Vagina (tissue), 2 donors: Measurements from ENCODE around the gene WWOX. TPM values are rescaled to one million over a fixed set of nuclear protein-coding genes. Genes with fewer than 3 reads are reported as not detected.

Experiments used
- DNase-seq, 2 donors: peaks; one replicate each; pipeline ENCODE4 v3.0.0-alpha.2; 2017; ENCODE audit errors: extremely low spot score in 2 of 2
- H3K27ac ChIP-seq: fragments of 200-600 bp; sonication (generic); one replicate; pipeline ENCODE4 v1.5.1; 2019
- H3K27me3 ChIP-seq: fragments of 200-600 bp; sonication (generic); one replicate; pipeline ENCODE4 v1.5.1; 2019
- H3K36me3 ChIP-seq, 2 donors: fragments of 200-600 bp; sonication (generic); one replicate each; pipeline ENCODE4 v1.5.1; 2017 to 2019
- H3K4me1 ChIP-seq: fragments of 200-600 bp; sonication (generic); one replicate; pipeline ENCODE4 v1.5.1; 2019
- H3K4me3 ChIP-seq, 2 donors: fragments of 200-600 bp; sonication (generic); 1 replicate in 1 of 2; 2 replicates in 1 of 2; pipeline ENCODE4 v1.5.1; 2016 to 2019
- H3K9me3 ChIP-seq: fragments of 200-600 bp; sonication (generic); one replicate; pipeline ENCODE4 v1.5.1; 2019
- POLR2A ChIP-seq, 2 donors: fragments of 450-650 bp; IDR thresholded peaks; one replicate each; pipeline ENCODE4 v1.6.1; 2017; ENCODE audit warnings: antibody characterized with exemption in 2 of 2, mild to moderate bottlenecking in 2 of 2, moderate library complexity in 2 of 2
- POLR2AphosphoS5 ChIP-seq, 2 donors: sonication (generic); formaldehyde crosslinking; IDR thresholded peaks; one replicate each; pipeline ENCODE4 v1.9.0; 2017; ENCODE audit warnings: antibody characterized with exemption in 2 of 2, mild to moderate bottlenecking in 2 of 2, low read depth in 1 of 2; ENCODE audit not compliant: insufficient read depth in 1 of 2
- intact Hi-C: fragments of 100-400 bp; cut with DNase I; formaldehyde crosslinking; loops from one replicate; pipeline ENCODE4 v1.15.1; 2023
- total RNA-seq: library from RNA; depleted of rRNA; stranded (reverse); fragments of >200 nt; gene quantifications from one replicate; pipeline ENCODE4 v1.2.3, GENCODE V29; 2016
- TF ChIP-seq, protein P1 (sequence below), 3 experiments: fragments of 450-650 bp in 2 of 3; fragments of 200-600 bp in 1 of 3; sonication (generic) in 1 of 3; IDR thresholded peaks; one replicate each; pipeline ENCODE4 v1.5.1; 2017 to 2019; ENCODE audit warnings: antibody characterized with exemption in 3 of 3, mild to moderate bottlenecking in 2 of 3, moderate library complexity in 2 of 3

The WWOX gene
- total RNA-seq, 1 donor from 2014 or later: 33.1 TPM

DNA sequence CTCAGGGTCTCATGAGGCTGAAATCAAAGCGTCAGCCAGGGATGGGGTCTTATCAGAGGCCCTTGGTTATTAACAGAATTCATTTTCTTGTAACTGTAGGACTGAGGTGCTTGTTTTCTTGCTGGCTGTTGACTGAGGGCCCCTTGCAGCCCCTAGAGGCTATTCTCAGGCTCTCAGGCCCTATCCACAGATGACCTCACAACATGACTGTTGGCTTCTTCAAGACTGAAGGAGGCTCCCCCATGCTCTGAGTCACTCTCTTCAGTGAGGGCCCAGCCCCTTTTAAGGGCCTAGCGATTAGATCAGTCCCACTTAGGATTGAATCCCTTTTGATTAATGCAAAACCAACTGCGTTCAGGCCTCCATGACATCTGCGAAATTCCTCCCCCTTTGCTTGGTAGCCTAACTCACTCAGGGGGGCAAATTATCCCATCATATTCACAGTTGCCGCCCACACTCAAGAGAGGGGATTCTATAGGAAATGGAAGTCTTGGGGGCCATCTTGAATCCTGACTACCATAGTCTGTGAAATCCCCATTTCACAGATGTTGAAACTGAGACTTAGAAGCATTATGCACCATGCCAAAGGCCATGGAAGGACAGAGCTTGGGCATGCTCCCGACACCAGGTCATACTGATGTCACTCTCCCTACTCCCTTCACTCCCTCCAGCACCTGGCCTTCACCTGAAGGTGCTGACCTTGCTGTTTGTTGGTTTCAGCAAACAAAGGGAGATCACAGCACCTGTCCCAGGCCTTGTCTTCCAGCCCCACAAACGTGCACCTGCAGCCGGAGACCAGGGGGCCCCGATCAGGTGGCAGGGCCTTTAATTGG is 908.8 kb downstream of the WWOX start:
- Histone ChIP-seq H3K27ac (no peak overlapping the region), H3K36me3 (no peaks in the 10 kb centered on the region), H3K9me3 (no peaks in the 10 kb centered on the region), H3K4me1 (no peaks in the 10 kb centered on the region), H3K27me3 (no peaks in the 10 kb centered on the region), H3K4me3 (no peak overlapping the region)
- TF ChIP-seq, protein P1, sequence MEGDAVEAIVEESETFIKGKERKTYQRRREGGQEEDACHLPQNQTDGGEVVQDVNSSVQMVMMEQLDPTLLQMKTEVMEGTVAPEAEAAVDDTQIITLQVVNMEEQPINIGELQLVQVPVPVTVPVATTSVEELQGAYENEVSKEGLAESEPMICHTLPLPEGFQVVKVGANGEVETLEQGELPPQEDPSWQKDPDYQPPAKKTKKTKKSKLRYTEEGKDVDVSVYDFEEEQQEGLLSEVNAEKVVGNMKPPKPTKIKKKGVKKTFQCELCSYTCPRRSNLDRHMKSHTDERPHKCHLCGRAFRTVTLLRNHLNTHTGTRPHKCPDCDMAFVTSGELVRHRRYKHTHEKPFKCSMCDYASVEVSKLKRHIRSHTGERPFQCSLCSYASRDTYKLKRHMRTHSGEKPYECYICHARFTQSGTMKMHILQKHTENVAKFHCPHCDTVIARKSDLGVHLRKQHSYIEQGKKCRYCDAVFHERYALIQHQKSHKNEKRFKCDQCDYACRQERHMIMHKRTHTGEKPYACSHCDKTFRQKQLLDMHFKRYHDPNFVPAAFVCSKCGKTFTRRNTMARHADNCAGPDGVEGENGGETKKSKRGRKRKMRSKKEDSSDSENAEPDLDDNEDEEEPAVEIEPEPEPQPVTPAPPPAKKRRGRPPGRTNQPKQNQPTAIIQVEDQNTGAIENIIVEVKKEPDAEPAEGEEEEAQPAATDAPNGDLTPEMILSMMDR (IDR thresholded peaks at IDR 0.05): no peak
- TF ChIP-seq POLR2AphosphoS5 (IDR thresholded peaks at IDR 0.05; ENCODE audit: insufficient read depth in 1 of 2, low read depth in 1 of 2): no peak
- no peak for TF ChIP-seq POLR2A (IDR thresholded peaks at IDR 0.05)
- no peak for DNase-seq
- intact Hi-C loops: no loop called here

GRCh38 chr16:79008869-79009179 is 909.4 kb downstream of the WWOX start:
- TF ChIP-seq POLR2A (IDR thresholded peaks at IDR 0.05): no peak
- TF ChIP-seq, protein P1 (IDR thresholded peaks at IDR 0.05): no peak
- intact Hi-C loops: no loop called here
- no peak for DNase-seq
- no peak overlapping the region for H3K4me3 ChIP-seq
- no peaks in the 10 kb centered on the region for H3K9me3 ChIP-seq
- H3K4me1 ChIP-seq: no peaks in the 10 kb centered on the region
- no peaks in the 10 kb centered on the region for H3K27me3 ChIP-seq
- no peak overlapping the region for H3K27ac ChIP-seq
- H3K36me3 ChIP-seq: no peaks in the 10 kb centered on the region

DNA sequence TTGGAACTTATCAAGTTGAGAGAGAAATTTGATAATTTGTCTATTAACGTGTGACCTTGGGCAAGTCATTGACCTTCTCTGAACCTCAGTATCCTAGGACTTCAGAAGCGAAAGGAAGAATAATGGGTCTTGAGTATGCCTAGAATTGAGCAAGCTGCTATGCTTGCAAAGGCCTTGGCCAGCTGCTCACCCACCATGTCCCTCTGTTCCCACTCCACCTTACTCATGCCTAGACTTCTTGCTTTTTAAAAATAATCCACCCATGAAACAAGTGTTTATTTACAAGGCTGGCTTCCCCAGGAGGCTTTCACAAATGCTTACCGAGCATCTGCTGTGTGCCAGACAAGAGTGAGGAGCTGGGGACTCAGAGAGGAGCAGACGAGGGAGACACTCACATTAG is 910.4 kb downstream of the WWOX start:
- DNase-seq: no peak
- intact Hi-C loops: no loop called here
- no peaks in the 10 kb centered on the region for H3K27me3 ChIP-seq
- TF ChIP-seq POLR2AphosphoS5 (IDR thresholded peaks at IDR 0.05; ENCODE audit: insufficient read depth in 1 of 2, low read depth in 1 of 2) (no peak), POLR2A (IDR thresholded peaks at IDR 0.05) (no peak)
- TF ChIP-seq, protein P1 (IDR thresholded peaks at IDR 0.05): no peak
- no peaks in the 10 kb centered on the region for H3K4me1 ChIP-seq
- no peaks in the 10 kb centered on the region for H3K9me3 ChIP-seq
- H3K27ac ChIP-seq: no peak overlapping the region
- H3K36me3 ChIP-seq: no peaks in the 10 kb centered on the region
- H3K4me3 ChIP-seq: no peak overlapping the region

GRCh38 chr16:79011282-79011681 is 911.8 kb downstream of the WWOX start:
- intact Hi-C loops: no loop called here
- TF ChIP-seq POLR2A (IDR thresholded peaks at IDR 0.05): no peak
- TF ChIP-seq, protein P1 (IDR thresholded peaks at IDR 0.05): no peak
- TF ChIP-seq POLR2AphosphoS5 (IDR thresholded peaks at IDR 0.05; ENCODE audit: insufficient read depth in 1 of 2, low read depth in 1 of 2): no peak
- Histone ChIP-seq H3K27ac (no peak overlapping the region), H3K4me1 (no peaks in the 10 kb centered on the region), H3K36me3 (no peaks in the 10 kb centered on the region), H3K27me3 (no peaks in the 10 kb centered on the region), H3K9me3 (no peaks in the 10 kb centered on the region), H3K4me3 (no peak overlapping the region)
- no peak for DNase-seq

DNA sequence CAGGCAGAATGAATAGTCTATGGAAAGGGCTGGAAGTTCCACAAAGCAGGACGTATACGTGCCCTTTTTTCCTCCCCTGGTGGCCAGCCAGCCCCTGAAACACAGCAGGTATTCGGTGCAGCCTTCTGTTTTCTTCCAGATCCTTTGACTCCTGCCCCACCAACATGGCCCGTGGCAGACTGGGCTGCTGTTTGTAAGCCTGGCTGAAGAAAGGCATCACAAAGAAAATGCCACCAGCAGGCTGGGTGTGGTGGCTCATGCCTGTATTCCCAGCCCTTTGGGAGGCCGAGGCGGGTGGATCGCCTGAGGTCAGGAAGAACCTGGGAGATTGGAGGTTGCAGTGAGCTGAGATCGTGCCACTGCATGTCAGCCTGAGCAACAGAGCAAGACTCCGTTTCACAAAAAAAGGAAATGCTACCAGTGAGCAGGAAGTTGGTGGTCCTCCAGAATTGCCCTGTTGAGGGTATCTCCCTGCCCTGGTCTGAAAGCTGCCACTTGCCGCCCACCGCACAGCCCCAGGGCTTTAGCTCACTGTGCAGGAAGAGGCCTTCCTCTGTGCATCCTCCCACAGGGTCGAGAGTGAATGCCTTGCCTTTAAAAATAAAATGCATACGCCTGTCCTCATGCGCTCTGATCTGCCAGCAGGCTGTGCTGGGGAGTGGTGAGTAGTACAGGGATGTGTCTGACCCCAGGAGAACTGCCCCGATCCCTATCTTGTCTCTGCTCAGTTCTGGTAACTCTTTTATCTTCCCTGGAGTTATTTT is 913.4 kb downstream of the WWOX start:
- Histone ChIP-seq H3K4me1 (no peaks in the 10 kb centered on the region), H3K36me3 (no peaks in the 10 kb centered on the region), H3K27ac (no peak overlapping the region), H3K27me3 (no peaks in the 10 kb centered on the region), H3K9me3 (no peaks in the 10 kb centered on the region), H3K4me3 (no peak overlapping the region)
- no peak for DNase-seq
- intact Hi-C loops: no loop called here
- TF ChIP-seq, protein P1 (IDR thresholded peaks at IDR 0.05): no peak
- no peak for TF ChIP-seq POLR2A (IDR thresholded peaks at IDR 0.05)
- no peak for TF ChIP-seq POLR2AphosphoS5 (IDR thresholded peaks at IDR 0.05; ENCODE audit: insufficient read depth in 1 of 2, low read depth in 1 of 2)
